Bronchial epithelial cell (primary cell): Measurements from ENCODE around the gene RHCE. TPM values are rescaled to one million over a fixed set of nuclear protein-coding genes. Genes with fewer than 3 reads are reported as not detected.

ENCODE experiments used
- DNase-seq: peaks from one replicate; pipeline ENCODE4 v3.0.0-alpha.2; 2010; ENCODE audit warnings: low read depth
- FAIRE-seq: peaks from 2 replicates; lab custom pipeline; 2011; peaks lifted over from hg19 to GRCh38; lab: Jason Lieb, UNC
- H3K27me3 ChIP-seq: 2 replicates; pipeline ENCODE4 v1.5.1; 2011; ENCODE audit warnings: low read length; ENCODE audit not compliant: control insufficient read depth, insufficient read depth
- H3K36me3 ChIP-seq: 2 replicates; pipeline ENCODE4 v1.5.1; 2011; ENCODE audit warnings: low read length; ENCODE audit not compliant: control insufficient read depth, insufficient read depth
- H3K4me3 ChIP-seq: 2 replicates; pipeline ENCODE4 v1.5.1; 2011; ENCODE audit warnings: mild to moderate bottlenecking, low read depth, low read length, control low read depth
- CTCF ChIP-seq: IDR thresholded peaks from 2 replicates; pipeline ENCODE4 v1.5.1; 2011; ENCODE audit warnings: mild to moderate bottlenecking, moderate library complexity, low read length, control low read depth, inconsistent platforms; ENCODE audit not compliant: insufficient read depth, severe bottlenecking
- total RNA-seq: library from RNA; depleted of rRNA; stranded (reverse); fragments of >200 nt; gene quantifications from 2 replicates; pipeline ENCODE4 v1.2.1, GENCODE V29; 2014

RHCE gene
- total RNA-seq, 1 donor from 2014 or later = 3.7 TPM

GRCh38 chr1:25431955-25432719, 11.5 kb upstream of the RHCE start:
- DNase-seq (no peak), FAIRE-seq (no peak)
- peak overlapping the region; percentile 67 for H3K4me3 ChIP-seq
- TF ChIP-seq CTCF = no peak
- no peaks in the 10 kb centered on the region for H3K36me3 ChIP-seq
- H3K27me3 ChIP-seq = no peaks in the 10 kb centered on the region

GRCh38 chr1:25430967-25431881, 10.6 kb upstream of the RHCE start:
- TF ChIP-seq CTCF = peak; percentile 2
- FAIRE-seq = no peak
- H3K36me3 ChIP-seq = no peaks in the 10 kb centered on the region
- H3K27me3 ChIP-seq = no peaks in the 10 kb centered on the region
- peak overlapping the region; percentile 67 for H3K4me3 ChIP-seq
- no peak for DNase-seq

GRCh38 chr1:25430073-25430966, 9.7 kb upstream of the RHCE start, which contains the start of gene MACO1:
MACO1 (plus strand) TSS chr1:25430897; CDS start chr1:25431099, 202 bp downstream.
- TF ChIP-seq CTCF = no peak
- Histone ChIP-seq H3K36me3 (no peaks in the 10 kb centered on the region), H3K27me3 (no peaks in the 10 kb centered on the region), H3K4me3 (peak within 1 kb of the TSS; percentile 67)
- peak; percentile 88 for DNase-seq
- FAIRE-seq = no peak

DNA sequence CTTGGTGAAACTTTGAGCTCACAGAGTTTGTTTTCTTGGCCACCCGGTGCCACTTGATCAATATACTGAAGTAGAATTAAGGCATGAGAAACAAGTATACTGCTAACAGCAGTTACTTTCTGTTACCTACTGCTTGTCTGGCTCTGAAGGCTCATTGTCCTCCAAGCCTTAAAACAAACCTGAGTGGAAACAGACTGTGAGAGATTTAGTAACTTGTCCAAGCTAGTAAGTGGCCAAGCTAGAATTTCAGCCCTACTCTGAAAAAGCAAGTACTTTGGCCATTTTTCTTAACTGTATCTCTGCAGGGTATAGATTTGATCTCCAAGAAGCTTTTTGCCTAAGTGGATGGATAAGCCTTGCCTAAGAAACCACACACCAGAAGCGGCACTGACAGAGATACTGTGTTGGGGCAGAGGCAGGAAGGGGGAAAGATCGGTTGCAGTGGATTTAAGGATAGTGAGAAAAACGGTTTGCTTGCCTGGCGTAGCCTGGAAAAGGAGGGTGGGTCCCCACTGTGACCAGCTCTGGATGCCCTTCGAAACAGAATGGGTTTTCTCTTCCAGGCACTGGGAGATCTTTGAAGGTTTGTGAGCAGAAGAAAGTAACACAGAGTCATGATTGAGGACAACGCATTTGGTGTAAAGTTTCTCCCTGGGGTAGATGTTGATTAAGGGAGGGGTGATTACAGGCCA, 8.0 kb upstream of the RHCE start:
- Histone ChIP-seq H3K27me3 (no peaks in the 10 kb centered on the region), H3K36me3 (no peaks in the 10 kb centered on the region), H3K4me3 (no peak overlapping the region)
- DNase-seq (no peak), FAIRE-seq (no peak)
- TF ChIP-seq CTCF = no peak

GRCh38 chr1:25427696-25428095, 7.1 kb upstream of the RHCE start:
- H3K4me3 ChIP-seq = no peak overlapping the region
- no peak for TF ChIP-seq CTCF
- FAIRE-seq = no peak
- no peak for DNase-seq
- H3K27me3 ChIP-seq = no peaks in the 10 kb centered on the region
- H3K36me3 ChIP-seq = no peaks in the 10 kb centered on the region
